H4 (cell line): Measurements from ENCODE around the gene WDR49. TPM values are rescaled to one million over a fixed set of nuclear protein-coding genes. Genes with fewer than 3 reads are reported as not detected.

Experiments
- total RNA-seq: library from RNA; depleted of rRNA; stranded (reverse); fragments of >200 nt; shearing (Covaris generic); gene quantifications from 2 replicates; pipeline ENCODE4 v1.2.3, GENCODE V29; 2014; rRNA removed

Gene WDR49
- total RNA-seq, 1 experiment from 2014 or later, result not detected

Other genes with a start within 250 kb of the WDR49 start
- gene SERPINI2, start 179.9 kb downstream of the WDR49 start, total RNA-seq, result 0.12 TPM in 1 of 2 replicates, not detected in the other
- 94.3 and 121 TPM in 2 replicates for gene PDCD10, start 81.0 kb upstream of the WDR49 start, total RNA-seq
- 11.6 and 15.4 TPM in 2 replicates for gene SERPINI1, start 81.8 kb upstream of the WDR49 start, total RNA-seq